ENCODE results near the gene DIO2. TPM values are rescaled to one million over a fixed set of nuclear protein-coding genes. Genes with fewer than 3 reads are reported as not detected.

DIO2 gene
- total RNA-seq, 1 experiment from 2014 or later = 0.05 TPM

GRCh38 chr14:80186301-80186800, 25.0 kb downstream of the DIO2 start:
- H3K4me3 ChIP-seq (ENCODE audit: low read depth in 2 of 2, low read length in 2 of 2) = no peak overlapping the region
- H3K27ac ChIP-seq (ENCODE audit: low read length) = no peak overlapping the region
- no peaks in the 10 kb centered on the region for H3K9me3 ChIP-seq (ENCODE audit: control insufficient read depth, insufficient read depth, low read depth, low read length)
- H3K36me3 ChIP-seq (ENCODE audit: control insufficient read depth, insufficient read depth, low read length) = no peaks in the 10 kb centered on the region
- TF ChIP-seq REST (IDR thresholded peaks at IDR 0.05; ENCODE audit: insufficient read depth in 1 of 2, low read depth in 2 of 2, low read length in 1 of 2) (no peak), POLR2AphosphoS5 (IDR thresholded peaks at IDR 0.05; ENCODE audit: low read depth, low read length) (no peak), SIN3A (IDR thresholded peaks at IDR 0.05; ENCODE audit: borderline replicate concordance, insufficient read depth, low read depth, low read length) (no peak), TCF7L2 (IDR thresholded peaks at IDR 0.05; ENCODE audit: low read depth, low read length) (no peak), CTCF (IDR thresholded peaks at IDR 0.05) (no peak)
- no peaks in the 10 kb centered on the region for H3K4me1 ChIP-seq (ENCODE audit: control insufficient read depth, insufficient read depth, low read length)
- intact Hi-C loops (cut with micrococcal nuclease; ENCODE audit: unreplicated experiment) (no loop called here), in situ Hi-C loops (cut with HindIII; ENCODE audit: low pct_unique_long_range_greater_than_20kb, low sequenced_read_pairs) (no loop called here)
- ChIA-PET POLR2A (no interaction called here), CTCF (no interaction called here)
- H3K27me3 ChIP-seq (ENCODE audit: control insufficient read depth, insufficient read depth, low read length) = no peaks in the 10 kb centered on the region
- DNase-seq (ENCODE audit: low read depth, low spot score) (no peak), ATAC-seq (no peak)
- BruUV-seq (replicated peaks) = no TSS peak

GRCh38 chr14:80176893-80177292, 34.4 kb downstream of the DIO2 start:
- in situ Hi-C loops (cut with HindIII; ENCODE audit: low pct_unique_long_range_greater_than_20kb, low sequenced_read_pairs) = no loop called here
- POLR2A ChIA-PET = no interaction called here
- H3K27me3 ChIP-seq (ENCODE audit: control insufficient read depth, insufficient read depth, low read length) = no peaks in the 10 kb centered on the region
- no peak overlapping the region for H3K4me3 ChIP-seq (ENCODE audit: low read depth in 2 of 2, low read length in 2 of 2)
- BruUV-seq (replicated peaks) = no TSS peak
- ATAC-seq (no peak), DNase-seq (ENCODE audit: low read depth, low spot score) (no peak)
- intact Hi-C loops (cut with micrococcal nuclease; ENCODE audit: unreplicated experiment) = no loop called here
- H3K27ac ChIP-seq (ENCODE audit: low read length) = no peak overlapping the region
- no peaks in the 10 kb centered on the region for H3K4me1 ChIP-seq (ENCODE audit: control insufficient read depth, insufficient read depth, low read length)
- no peaks in the 10 kb centered on the region for H3K36me3 ChIP-seq (ENCODE audit: control insufficient read depth, insufficient read depth, low read length)
- TF ChIP-seq POLR2AphosphoS5 (IDR thresholded peaks at IDR 0.05; ENCODE audit: low read depth, low read length) (no peak), CTCF (IDR thresholded peaks at IDR 0.05) (no peak), SIN3A (IDR thresholded peaks at IDR 0.05; ENCODE audit: borderline replicate concordance, insufficient read depth, low read depth, low read length) (no peak), REST (IDR thresholded peaks at IDR 0.05; ENCODE audit: insufficient read depth in 1 of 2, low read depth in 2 of 2, low read length in 1 of 2) (no peak), TCF7L2 (IDR thresholded peaks at IDR 0.05; ENCODE audit: low read depth, low read length) (no peak)
- H3K9me3 ChIP-seq (ENCODE audit: control insufficient read depth, insufficient read depth, low read depth, low read length) = no peaks in the 10 kb centered on the region
- CTCF ChIA-PET = no interaction called here

Measured in Panc1 (cell line).